NCI-H345 treated with DMSO at 0.1 percent for 48 hours (cell line): ENCODE results near the gene BBC3.
"Not testable (repeated sequence)": the region's sequence is repeated elsewhere in the genome, so short reads cannot be mapped to it uniquely, and the experiment has no call there.

Source experiments
- DNase-seq: peaks from one replicate; lab custom pipeline; 2025; ENCODE audit not compliant: unreplicated experiment; lab: John Stamatoyannopoulos, UW

The BBC3 gene

DNA sequence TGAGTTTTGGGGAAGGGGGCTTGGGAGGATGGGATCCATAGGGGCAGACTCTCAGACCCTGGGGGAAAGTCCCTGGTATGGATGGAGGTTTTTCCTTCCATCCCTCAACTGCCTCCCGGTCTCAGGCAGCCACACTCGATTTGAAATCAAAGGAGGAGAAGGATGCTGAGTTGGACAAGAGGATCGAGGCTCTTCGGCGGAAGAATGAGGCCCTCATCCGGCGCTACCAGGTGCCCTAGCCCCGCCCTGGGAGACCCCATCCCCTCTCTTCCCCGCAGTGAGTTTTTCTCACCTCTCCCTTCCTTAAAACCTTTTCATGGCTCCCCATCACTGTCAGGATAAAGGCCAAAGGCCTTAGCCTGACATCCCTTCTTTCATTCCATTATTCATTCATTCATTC, 27.4 kb upstream of the BBC3 start:
- no peak for DNase-seq

DNA sequence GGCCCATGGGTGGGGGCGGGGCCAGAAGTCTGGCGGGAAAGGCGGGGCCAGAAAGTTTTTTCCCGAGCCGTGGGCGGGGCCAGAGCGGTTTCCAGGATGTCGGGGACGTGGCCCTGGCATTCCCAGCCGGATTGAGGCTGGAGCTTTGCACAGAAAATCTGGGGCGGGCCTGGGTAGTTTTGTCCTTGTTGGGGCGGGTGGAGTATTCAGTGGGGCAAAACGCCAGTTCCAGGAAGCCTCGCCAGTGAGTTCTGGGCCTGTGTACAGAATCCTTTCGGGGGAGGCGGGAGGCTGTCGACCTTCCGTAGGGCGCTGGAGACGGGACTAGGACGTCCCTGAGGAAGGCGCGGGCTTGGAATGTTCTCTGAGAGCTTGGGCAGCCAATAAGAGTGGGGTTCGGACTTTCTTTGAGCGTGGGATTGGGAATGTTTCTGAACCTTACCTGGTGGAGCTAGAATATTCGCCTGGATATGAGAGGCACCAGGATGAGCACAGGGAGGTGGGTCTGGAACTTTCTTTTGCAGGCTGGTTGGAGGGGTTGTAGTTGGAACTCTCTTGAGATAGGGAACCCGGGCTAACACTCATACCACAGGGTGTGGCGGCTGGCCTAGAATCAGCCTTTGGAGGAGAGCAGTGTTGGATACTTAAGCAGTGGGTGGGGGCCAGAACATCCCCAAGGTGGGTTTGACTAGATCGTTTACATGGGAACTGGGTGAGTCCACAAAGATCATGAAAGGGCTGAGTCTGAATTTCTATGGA, 26.6 kb upstream of the BBC3 start:
- no peak for DNase-seq

DNA sequence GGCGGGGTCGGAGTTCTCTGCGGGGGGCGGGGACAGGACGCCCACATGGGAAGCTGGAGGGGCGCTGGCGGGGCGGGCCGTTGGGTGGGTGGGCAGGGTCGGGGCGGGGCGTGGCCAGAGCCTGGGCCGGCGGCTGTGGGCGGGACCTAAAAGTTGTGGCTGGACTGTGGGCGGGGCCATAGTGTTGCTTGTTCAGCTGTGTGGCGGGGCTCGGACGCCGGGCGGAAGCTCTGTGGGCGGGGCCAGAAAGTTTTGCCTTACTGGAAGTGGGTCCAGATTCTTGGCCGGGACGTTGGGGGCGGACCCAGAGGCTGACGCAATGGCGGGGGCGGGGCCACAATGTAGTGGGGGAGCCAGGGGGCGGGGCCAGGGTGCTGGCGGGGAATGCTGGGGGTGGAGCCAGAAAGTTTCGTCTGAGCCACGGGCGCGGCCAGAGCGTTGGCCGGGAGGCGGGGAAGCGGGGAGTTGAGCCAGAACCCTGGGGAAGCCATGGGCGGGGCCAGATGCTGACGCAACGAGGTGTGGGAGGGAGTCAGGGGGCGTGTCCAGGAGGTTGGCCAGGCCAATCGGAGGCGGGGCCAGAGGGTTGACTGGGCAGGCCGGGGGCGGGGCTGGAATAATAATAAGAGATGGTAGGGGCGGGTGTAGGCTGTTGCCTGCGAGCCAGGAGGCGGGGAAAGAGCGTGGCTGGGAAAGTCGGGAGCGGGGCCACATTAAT, 25.9 kb upstream of the BBC3 start:
- DNase-seq = peak; percentile 99

DNA sequence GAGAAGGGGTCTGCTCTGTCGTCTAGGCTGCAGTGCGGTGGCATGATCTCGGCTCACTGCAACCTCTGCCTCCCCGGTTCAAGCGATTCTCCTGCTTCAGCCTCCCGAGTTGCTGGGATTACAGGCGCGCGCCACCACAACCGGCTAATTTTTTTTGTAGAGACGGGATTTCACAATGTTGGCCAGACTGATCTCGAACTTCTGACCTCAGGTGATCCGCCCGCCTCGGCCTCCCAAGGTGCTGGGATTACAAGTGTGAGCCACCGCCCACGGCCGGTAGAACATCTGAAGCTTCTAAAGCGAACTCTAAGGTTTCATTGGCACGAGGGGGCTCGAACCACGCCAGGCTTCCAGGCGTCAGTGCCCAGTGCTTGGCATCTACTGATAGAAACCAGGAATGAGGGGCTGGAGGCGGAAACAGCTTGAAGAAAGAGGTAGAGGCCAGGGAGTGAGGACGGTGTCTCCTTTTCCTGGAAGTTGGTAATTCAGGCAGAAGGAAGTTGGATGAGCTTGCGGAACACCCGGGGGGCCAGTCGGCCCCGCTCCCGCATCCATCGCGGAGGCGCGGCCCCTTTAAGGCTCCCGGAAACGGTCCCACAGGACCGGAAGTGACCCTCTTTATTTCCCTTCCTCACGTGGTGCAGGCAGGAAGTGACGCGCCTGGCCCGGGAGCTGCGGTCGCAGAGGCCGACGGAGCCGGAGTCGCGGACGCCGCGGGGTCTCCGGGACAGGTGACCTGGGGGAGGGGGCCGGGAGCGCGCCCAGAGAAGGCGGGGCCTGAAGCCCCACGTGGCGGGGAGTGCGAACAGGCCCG, 25.1 kb upstream of the BBC3 start, which contains the start of gene CCDC9:
Gene CCDC9 (plus strand): TSS at position 647 of the 814 bp plus-strand sequence. CDS start 1,876 bp downstream, outside the sequence.
- peak; percentile 84 for DNase-seq

DNA sequence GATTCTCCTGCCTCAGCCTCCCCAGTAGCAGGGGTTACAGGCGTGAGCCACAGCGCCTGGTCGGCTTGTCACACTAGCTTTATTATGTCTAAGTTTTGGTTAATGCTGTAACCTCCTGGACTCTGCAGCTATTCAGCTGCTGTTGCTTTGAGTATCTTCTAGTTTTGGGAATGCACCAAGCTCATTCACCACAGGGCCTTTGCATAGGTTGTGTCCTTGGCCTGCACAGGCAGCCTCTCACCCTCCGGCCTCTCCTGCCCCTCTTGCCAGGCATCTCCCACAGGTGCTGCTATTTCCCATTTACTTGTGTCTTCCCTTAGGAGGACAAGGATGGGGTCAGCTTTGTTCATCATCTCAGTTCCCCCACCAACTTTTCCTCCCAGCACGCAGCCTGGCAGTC, 23.0 kb upstream of the BBC3 start:
- DNase-seq = no peak

DNA sequence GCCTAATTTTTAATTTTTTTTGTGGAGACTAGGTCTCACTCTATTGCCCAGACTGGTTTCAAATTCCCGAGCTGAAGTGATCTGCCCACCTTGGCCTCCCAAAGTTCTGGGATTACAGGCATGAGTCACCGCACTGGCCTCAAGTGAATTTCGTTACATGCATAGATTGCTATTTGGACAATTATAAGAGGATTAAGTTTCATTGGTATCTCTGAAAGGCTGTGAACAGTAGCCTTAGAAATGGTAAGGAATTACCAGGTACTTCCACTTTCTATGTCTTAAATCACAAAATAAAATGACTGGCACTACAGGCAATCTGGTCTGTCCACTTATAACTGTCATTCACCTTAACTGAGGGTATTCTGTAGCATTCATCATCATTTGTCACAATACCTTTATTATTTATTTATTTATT, 22.5 kb upstream of the BBC3 start:
- no peak for DNase-seq

DNA sequence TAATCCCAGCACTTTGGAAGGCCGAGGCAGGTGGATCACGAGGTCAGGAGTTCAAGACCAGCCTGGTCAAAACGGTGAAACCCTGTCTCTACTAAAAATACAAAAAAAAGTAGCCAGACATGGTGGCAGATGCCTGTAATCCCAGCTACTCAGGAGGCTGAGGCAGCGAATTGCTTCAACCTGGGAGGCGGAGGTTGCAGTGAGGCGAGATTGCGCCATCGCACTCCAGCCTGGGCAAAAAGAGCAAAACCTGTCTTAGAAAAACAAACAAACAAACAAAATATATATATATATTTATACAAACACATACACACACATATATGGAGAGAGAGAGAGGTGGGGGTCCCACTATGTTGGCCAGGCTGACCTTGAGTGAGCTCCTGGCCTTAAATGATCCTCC, 22.0 kb upstream of the BBC3 start:
- not testable (repeated sequence) for DNase-seq

DNA sequence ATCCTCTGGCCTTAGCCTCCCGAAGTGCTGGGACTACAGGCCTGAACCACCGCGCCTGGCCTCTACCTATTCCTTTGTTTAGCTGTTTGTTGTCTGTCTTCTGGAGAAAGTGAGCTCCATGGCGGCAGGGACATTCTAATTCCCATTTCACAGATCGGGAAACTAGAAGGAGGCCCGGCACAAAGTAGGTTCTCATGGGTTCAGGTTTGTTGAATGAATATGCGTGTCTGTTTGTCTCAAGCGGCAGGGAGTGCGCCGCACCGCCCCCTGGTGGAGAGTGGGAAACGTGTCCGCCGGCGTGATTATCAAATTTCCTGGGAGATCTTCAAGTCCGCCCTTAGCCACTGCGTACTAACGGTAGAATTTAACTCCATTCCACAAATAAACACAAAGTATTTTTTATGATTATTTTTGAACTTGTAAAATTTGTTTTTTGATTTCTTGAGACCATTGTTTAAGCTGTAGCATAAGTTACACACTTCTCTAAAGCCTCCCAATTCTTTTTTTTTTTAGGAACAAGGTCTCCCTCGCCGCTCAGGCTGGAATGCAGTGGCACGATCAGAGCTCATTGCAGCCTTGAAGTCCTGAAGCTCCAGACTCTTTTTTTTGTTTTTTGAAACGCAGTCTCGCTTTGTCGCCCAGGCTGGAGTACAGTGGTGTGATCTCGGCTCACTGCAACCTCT, 16.4 kb upstream of the BBC3 start:
- DNase-seq = no peak

DNA sequence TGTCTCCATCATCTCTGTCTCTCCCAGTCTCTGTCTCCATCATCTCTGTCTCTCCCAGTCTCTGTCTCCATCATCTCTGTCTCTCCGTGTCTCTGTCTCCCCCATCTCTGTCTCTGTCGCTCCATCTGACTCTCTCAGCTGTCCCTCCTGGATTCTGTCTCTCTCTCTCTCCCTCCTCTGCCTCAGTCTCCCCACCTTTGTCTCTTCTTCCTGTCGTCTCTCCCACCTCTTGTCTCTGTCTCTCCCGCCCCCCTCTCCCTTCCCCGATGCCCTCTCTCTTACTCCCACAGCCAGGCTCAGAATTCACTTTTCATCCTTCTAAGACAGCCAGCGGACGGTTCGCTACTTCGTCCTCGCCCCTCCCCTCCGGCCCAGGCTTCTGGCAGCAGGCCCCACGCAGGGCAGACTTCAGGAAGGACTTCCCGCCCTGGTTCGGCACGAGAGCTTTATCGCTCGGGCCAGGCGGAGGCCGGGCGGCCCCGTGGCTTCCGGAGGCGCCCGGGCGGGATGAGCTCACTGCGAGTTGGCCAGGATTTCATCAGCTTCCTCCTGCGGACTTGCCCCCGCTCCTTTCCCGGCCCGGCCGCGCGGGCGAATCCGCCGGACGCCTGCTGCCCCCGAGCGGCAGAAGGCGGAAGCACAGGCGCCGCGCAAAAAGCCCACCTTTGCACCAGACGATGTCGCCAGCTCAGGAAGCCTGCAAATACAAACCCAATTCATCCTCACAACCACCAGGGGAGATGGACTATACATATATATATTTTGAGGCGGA, 13.0 kb upstream of the BBC3 start:
- no peak for DNase-seq

DNA sequence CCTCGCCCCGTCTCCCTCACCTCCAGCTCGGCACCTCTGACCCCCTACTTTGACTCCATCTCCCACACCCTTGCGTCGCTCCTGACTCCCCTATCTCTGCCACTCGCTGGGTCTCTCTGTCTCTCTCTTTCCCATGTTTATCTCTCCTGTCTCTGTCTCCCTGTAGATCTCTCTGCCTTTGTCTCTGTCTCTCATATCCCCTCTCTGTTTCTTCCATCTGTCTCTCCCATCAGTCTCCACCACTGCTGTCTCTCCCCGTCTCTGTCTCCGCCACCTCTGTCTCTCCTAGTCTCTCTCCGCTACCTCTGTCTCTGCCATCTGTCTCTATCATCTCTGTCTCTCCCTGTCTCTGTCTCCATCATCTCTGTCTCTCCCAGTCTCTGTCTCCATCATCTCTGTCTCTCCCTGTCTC, 12.4 kb upstream of the BBC3 start:
- no peak for DNase-seq

DNA sequence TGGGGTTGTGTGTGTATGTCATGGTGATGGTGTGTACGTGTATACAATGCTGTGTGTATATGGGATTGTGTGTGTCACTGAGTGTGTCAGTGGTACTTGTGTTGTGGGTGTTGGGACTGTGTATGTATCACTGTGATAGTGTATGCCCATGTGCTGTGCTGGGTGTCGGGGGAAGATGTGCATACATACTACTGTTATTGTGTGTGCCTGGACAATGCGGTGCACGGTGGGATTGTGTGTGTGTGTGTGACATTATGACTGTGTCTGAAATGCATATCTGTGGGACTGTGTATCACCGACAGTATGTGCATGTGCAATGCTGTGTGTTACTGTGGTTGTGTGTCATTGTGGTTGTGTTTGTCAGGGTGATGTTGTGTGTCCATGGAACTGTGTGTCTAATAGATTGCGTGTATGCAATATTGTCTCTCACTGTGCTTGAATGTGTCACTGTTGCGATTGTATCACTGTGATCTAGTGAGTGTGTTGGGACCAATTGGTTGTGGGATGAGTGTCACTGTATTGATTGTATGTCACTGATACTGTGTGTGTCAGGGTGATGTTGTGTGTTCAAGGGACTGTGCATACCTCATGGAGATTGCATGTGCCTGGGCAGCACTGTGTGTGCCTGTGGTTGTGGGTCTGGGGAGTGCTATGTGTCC, 11.0 kb upstream of the BBC3 start:
- DNase-seq = no peak

DNA sequence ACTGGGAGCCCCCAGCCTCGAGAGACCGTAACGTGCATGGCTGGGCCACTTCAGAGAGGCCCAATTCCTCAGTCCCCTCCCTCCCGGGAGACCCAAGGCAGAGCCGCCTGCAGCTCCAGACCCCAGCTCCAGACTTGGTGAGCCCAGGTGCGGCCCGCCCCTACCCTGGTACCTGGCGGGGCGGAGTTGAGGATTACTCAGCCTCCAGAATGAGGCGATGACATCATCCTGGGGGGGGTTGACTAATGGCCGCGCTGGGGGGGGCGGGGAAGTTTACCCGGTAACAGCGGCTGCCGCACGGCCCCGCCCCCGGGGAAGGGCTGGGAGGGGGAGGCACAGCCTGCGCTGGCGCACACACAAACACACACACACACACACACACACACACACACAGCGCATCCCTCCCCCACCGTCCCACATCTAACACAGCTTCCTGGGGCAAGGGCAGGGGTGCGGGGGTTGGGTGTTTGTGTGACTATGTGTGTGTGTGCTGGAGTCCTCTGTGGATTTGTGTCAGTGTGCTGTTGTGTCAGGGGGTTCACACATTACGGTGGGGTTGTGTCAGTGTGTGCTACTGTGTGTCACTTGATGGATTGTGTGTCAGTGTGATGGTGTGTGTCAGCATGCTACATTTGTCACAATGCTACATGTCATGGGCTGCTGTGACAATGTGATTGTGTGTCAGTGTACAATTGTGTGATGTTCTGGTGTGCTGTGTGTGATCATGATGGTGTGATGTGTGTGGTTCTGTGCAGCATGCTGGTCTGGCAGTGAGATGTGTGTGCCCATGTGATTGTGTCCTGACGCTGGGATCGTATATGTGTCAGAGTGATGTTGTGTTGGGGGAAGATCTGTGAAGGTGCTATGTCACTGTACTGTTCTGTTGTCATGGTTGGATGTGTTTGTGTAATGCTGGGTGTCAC, 10.3 kb upstream of the BBC3 start:
- DNase-seq = peak; percentile 40

DNA sequence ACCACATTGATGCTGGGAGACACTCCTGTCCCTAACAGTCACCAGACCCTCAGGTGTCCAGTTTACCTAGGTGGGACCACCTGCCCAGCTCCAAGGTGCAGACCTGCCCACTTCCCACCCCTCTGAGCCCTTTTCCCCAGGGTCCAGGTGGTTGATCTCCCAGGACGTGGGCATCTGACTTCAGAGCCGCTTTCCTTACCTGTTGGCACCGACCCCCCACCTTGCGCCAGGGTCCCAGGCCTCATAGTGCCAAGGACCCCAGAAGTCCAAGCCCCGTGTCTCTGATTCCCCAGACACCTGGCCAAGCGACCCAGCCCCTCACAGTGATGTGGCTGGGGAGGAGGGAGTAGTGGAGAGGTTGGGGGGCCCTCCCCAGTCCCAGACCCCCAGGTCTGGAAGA, 9.6 kb upstream of the BBC3 start:
- DNase-seq = no peak

DNA sequence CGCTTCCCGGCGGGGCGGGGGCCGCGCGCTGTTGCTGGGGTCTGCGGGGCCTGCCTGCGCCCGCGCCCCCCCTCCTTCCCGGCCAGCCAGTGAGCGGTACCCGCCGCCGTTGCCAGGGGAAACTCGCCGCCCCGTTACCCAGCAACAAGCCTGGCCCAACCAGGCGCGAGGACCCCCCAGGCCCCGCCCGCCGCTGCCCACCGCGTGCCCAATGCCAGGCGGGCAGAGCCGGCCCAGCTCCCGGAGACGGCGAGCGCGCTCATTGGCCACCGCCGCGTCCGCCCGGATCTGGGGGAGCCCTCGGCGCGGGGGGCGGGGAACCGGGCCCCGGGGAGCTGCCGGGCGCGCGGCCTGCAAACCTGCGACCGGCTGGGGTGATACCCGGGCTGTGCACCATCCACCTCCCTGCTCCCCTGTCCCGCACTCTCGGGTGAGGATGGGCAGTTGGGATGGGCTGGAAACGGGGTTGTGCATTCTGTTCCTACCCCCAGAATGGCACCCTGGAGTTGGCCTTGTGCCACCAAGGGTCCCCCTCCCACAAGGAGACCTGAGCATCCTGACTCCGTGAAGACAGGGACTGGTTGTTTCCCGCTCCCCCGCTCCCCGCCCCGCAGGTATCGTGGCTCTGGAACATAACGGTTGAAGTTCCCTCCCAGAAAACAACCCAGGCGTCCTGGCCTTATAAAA, 8.8 kb upstream of the BBC3 start:
- no peak for DNase-seq

DNA sequence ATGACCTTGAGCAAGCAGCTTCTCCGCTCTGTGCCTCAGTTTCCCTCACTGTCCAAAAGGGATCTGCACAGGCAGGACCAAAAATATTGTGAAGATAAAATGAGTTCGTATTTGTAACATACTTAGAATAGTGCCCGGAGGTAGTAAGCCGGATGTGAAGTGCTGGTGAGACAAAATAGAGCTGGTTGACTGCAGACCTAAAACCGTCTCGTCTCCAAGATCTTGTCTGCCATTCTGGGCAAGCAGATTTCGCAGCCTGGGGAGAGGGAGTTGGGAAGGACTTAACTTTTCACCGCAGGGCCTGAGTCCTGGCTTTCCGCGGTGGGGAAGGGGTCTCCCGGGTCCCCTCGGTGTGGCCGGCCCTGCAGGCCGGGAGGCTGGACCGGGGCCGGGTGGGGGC, 8.2 kb upstream of the BBC3 start:
- no peak for DNase-seq

DNA sequence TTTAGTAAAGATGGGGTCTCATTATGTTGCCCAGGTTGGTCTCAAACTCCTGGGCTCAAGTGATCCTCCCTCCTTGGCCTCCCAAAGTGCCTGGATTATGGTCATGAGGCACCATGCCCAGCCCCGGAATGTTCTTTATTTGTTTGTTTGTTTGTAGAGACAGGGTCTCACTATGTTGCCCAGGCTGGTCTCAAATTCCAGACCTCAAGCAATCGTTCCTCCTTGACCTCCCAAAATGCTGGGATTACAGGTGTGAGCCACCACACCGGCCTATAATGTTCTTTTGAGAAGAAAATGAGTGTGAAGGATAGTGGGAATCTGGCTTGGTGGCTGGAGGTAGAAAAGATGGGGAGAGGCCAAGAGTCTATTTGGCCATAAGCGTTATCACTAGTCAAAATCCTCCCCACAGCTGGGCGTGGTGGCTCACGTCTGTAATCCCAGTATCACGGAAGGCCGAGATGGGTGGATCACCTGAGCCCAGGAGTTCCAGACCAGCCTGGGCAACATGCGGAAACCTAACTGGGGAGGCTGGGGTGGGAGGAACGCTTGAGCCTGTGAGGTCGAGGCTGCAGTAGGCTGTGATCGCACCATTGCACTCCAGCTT, 5.2 kb upstream of the BBC3 start:
- DNase-seq = no peak

DNA sequence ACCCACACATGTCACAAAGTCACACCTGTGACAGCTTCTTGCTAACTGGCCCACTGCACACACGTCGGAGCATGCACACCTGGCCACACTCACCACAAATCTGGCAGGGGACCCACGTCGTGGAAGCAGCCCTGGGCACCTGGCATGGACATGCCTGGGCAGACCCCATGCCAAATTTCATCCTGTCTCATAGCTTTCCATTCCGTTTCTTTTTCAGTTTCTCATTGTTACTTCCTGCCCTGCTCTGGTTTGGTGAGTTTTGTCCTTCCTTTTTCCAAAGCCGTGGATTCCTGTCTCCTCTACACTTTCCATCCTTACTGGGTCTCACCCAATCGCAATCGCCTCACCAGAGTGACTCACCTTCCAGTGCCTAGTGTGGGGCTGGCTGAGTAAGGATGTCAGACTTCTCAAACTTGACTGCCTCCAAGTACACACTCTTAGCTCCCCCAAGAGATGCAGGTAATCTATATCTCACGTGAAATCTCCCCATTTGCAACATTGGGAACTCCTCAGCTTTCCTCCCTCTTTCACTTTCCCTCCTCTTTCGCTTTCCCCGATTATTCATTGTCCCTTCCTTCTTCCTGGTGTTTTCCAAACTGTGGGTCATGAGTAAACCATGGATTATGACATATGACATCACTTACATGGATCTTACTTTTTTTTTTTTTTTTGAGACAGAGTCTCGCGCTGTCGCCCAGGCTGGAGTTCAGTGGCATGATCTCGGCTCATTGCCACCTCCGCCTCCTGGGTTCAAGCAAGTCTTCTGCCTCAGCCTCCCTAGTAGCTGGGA, 1.6 kb upstream of the BBC3 start:
- no peak for DNase-seq
